CD8-positive, alpha-beta memory T cell (primary cell): ENCODE measurements around the gene ABCC6. TPM values are rescaled to one million over a fixed set of nuclear protein-coding genes. Genes with fewer than 3 reads are reported as not detected.

Experiments
- CTCF ChIA-PET: fragments of 350-600 bp; sonication (Branson Sonifier 250); formaldehyde crosslinking; loops from one replicate; lab custom pipeline; 2021; ENCODE audit warnings: antibody characterized with exemption; lab: Charles Lee
- POLR2A ChIA-PET: fragments of 350-600 bp; sonication (Branson Sonifier 250); formaldehyde crosslinking; loops from one replicate; lab custom pipeline; 2021; ENCODE audit warnings: antibody characterized with exemption; lab: Charles Lee
- DNase-seq, 5 donors: peaks; one replicate each; pipeline versions ENCODE4 v3.0.0 to v3.0.0-alpha.2; 2020 to 2022; ENCODE audit warnings: mixed read lengths in 1 of 5
- H3K27ac ChIP-seq: one replicate; pipeline ENCODE4 v1.7.0; 2013; ENCODE audit warnings: low read depth, mild to moderate bottlenecking, low read length, moderate library complexity
- H3K27me3 ChIP-seq: 2 replicates; pipeline ENCODE4 v1.7.0; 2013; ENCODE audit warnings: low read length, mild to moderate bottlenecking; ENCODE audit not compliant: insufficient read depth, poor library complexity, severe bottlenecking
- H3K36me3 ChIP-seq: 2 replicates; pipeline ENCODE4 v1.7.0; 2013; ENCODE audit warnings: mild to moderate bottlenecking, low read length, moderate library complexity; ENCODE audit not compliant: insufficient read depth
- H3K4me1 ChIP-seq: 2 replicates; pipeline ENCODE4 v1.7.0; 2013; ENCODE audit warnings: mild to moderate bottlenecking, low read length, moderate library complexity; ENCODE audit not compliant: insufficient read depth
- H3K4me3 ChIP-seq: 2 replicates; pipeline ENCODE4 v1.7.0; 2013; ENCODE audit warnings: mild to moderate bottlenecking, low read length
- H3K9me3 ChIP-seq: 2 replicates; pipeline ENCODE4 v1.7.0; 2013; ENCODE audit warnings: mild to moderate bottlenecking, low read length
- H3K27ac Mint-ChIP-seq, 8 donors: one replicate each; pipeline ENCODE4 v1.8.0; 2020 to 2021; ENCODE audit warnings: mixed read lengths in 8 of 8, mild to moderate bottlenecking in 6 of 8, inconsistent platforms in 3 of 8, moderate library complexity in 3 of 8
- H3K27me3 Mint-ChIP-seq, 2 donors: one replicate each; pipeline ENCODE4 v1.8.0; 2020 to 2021; ENCODE audit warnings: mixed read lengths in 2 of 2, mild to moderate bottlenecking in 1 of 2, moderate library complexity in 1 of 2
- H3K36me3 Mint-ChIP-seq, 3 donors: one replicate each; pipeline ENCODE4 v1.8.0; 2020 to 2021; ENCODE audit warnings: mixed read lengths in 3 of 3, inconsistent platforms in 1 of 3, mild to moderate bottlenecking in 1 of 3
- H3K4me1 Mint-ChIP-seq, 3 donors: one replicate each; pipeline ENCODE4 v1.8.0; 2020 to 2021; ENCODE audit warnings: mixed read lengths in 3 of 3, inconsistent platforms in 1 of 3, mild to moderate bottlenecking in 1 of 3
- H3K4me3 Mint-ChIP-seq, 7 donors: one replicate each; pipeline ENCODE4 v1.8.0; 2020 to 2021; ENCODE audit warnings: mixed read lengths in 7 of 7, mild to moderate bottlenecking in 6 of 7, moderate library complexity in 4 of 7, inconsistent platforms in 2 of 7
- H3K9me3 Mint-ChIP-seq, 5 donors: one replicate each; pipeline ENCODE4 v1.8.0; 2020 to 2022; ENCODE audit warnings: mixed read lengths in 5 of 5, mild to moderate bottlenecking in 3 of 5, moderate library complexity in 2 of 5, inconsistent platforms in 1 of 5
- polyA plus RNA-seq: library from polyadenylated mRNA; unstranded; fragments of 300-500 nt; fragmentation: Illumina TruSeq; gene quantifications from one replicate; pipeline ENCODE4 v1.2.3, GENCODE V29; 2021
- total RNA-seq, 2 experiments: library from RNA; stranded (reverse); gene quantifications; one replicate each; pipeline ENCODE4 v1.2.3, GENCODE V29; 2021

The ABCC6 gene
- total and polyA plus RNA-seq, 3 experiments from 2014 or later = 0.18 TPM; not detected in 2

GRCh38 chr16:16120382-16121184 is 102.7 kb downstream of the ABCC6 start:
- peaks cover 41 to 95% (median 67%) of the 10 kb centered on the region in 3 donors for H3K36me3 Mint-ChIP-seq
- CTCF ChIA-PET = no interaction called here
- H3K27me3 ChIP-seq = no peaks in the 10 kb centered on the region
- POLR2A ChIA-PET = no interaction called here
- H3K27ac Mint-ChIP-seq = peak overlapping the region in 5 of 8 donors; percentile 24 to 96 (median 75)
- no peak overlapping the region for H3K27ac ChIP-seq
- H3K4me1 Mint-ChIP-seq = no peaks in the 10 kb centered on the region
- H3K4me1 ChIP-seq = no peaks in the 10 kb centered on the region
- H3K36me3 ChIP-seq = peaks cover 59% of the 10 kb centered on the region
- H3K4me3 Mint-ChIP-seq = peak overlapping the region in 2 of 7 donors; percentile 8 to 33
- no peak for DNase-seq
- no peaks in the 10 kb centered on the region for H3K27me3 Mint-ChIP-seq
- H3K9me3 ChIP-seq = peaks cover 19% of the 10 kb centered on the region
- H3K4me3 ChIP-seq = no peak overlapping the region
- peaks cover 6 to 24% (median 20%) of the 10 kb centered on the region in 5 donors for H3K9me3 Mint-ChIP-seq

- no peaks in the 10 kb centered on the region for H3K27me3 Mint-ChIP-seq
- no peak overlapping the region for H3K4me3 ChIP-seq
- peaks cover 6 to 23% (median 20%) of the 10 kb centered on the region in 5 donors for H3K9me3 Mint-ChIP-seq
- H3K4me1 ChIP-seq = no peaks in the 10 kb centered on the region
- no peak for DNase-seq
- peak overlapping the region in 1 of 7 donors; percentile 26 for H3K4me3 Mint-ChIP-seq
- H3K9me3 ChIP-seq = peaks cover 19% of the 10 kb centered on the region
- ChIA-PET CTCF (no interaction called here), POLR2A (no interaction called here)
- no peak overlapping the region for H3K27ac ChIP-seq
- no peaks in the 10 kb centered on the region for H3K27me3 ChIP-seq
- H3K36me3 ChIP-seq = peaks cover 59% of the 10 kb centered on the region
- no peaks in the 10 kb centered on the region for H3K4me1 Mint-ChIP-seq
- H3K27ac Mint-ChIP-seq = peak overlapping the region in 4 of 8 donors; percentile 24 to 96 (median 67)
- H3K36me3 Mint-ChIP-seq = peaks cover 40 to 97% (median 67%) of the 10 kb centered on the region in 3 donors
Measured at GRCh38 chr16:16120044-16120381, 103.3 kb downstream of the ABCC6 start.

GRCh38 chr16:16118337-16118736 is 105.0 kb downstream of the ABCC6 start:
- no peak overlapping the region for H3K4me3 Mint-ChIP-seq
- Histone ChIP-seq H3K9me3 (peaks cover 19% of the 10 kb centered on the region), H3K36me3 (peaks cover 58% of the 10 kb centered on the region), H3K27ac (no peak overlapping the region), H3K27me3 (no peaks in the 10 kb centered on the region), H3K4me3 (no peak overlapping the region), H3K4me1 (no peaks in the 10 kb centered on the region)
- no peak for DNase-seq
- POLR2A ChIA-PET = no interaction called here
- H3K9me3 Mint-ChIP-seq = peaks cover 0 to 14% (median 12%) of the 10 kb centered on the region in 5 donors
- peaks cover 36 to 97% (median 56%) of the 10 kb centered on the region in 3 donors for H3K36me3 Mint-ChIP-seq
- CTCF ChIA-PET = interaction anchor here (0.7 kb wide), 1 partner anchor 9 kb away, joined by 3 read pairs; no protein-coding TSS in a partner anchor
- no peaks in the 10 kb centered on the region for H3K27me3 Mint-ChIP-seq
- peak overlapping the region in 1 of 8 donors; percentile 39 for H3K27ac Mint-ChIP-seq
- H3K4me1 Mint-ChIP-seq = no peaks in the 10 kb centered on the region

DNA sequence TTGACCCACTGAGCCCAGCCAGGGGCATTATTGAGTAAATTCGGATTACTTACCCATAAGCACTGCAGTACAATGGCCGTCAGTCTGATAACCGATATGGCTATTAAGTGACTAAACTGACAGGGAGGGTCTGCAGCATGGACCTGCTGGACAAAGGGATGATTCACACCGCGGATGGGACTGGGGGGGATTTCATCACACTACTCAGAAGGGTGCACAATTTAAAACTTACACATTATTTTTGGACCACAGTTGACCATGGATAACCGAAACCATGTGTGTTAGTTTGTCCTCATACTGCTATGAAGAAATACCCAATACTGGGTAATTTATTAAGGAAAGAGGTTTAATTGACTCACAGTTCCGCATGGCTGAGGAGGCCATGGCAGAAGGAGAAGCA is 106.5 kb downstream of the ABCC6 start:
- ChIA-PET CTCF (no interaction called here), POLR2A (no interaction called here)
- Mint-ChIP-seq H3K27me3 (no peaks in the 10 kb centered on the region), H3K36me3 (peaks cover 38 to 96% (median 53%) of the 10 kb centered on the region in 3 donors), H3K4me3 (no peak overlapping the region), H3K27ac (no peak overlapping the region), H3K4me1 (no peaks in the 10 kb centered on the region), H3K9me3 (peaks cover 0 to 14% (median 12%) of the 10 kb centered on the region in 5 donors)
- H3K9me3 ChIP-seq = peaks cover 19% of the 10 kb centered on the region
- H3K4me1 ChIP-seq = no peaks in the 10 kb centered on the region
- no peak overlapping the region for H3K4me3 ChIP-seq
- H3K36me3 ChIP-seq = peaks cover 61% of the 10 kb centered on the region
- no peak overlapping the region for H3K27ac ChIP-seq
- DNase-seq = no peak
- no peaks in the 10 kb centered on the region for H3K27me3 ChIP-seq

- ChIA-PET CTCF (no interaction called here), POLR2A (no interaction called here)
- Mint-ChIP-seq H3K4me1 (no peaks in the 10 kb centered on the region), H3K4me3 (no peak overlapping the region), H3K9me3 (peaks cover 0 to 8% (median 8%) of the 10 kb centered on the region in 5 donors), H3K27ac (no peak overlapping the region), H3K27me3 (no peaks in the 10 kb centered on the region), H3K36me3 (peaks cover 31 to 94% (median 34%) of the 10 kb centered on the region in 3 donors)
- no peak overlapping the region for H3K27ac ChIP-seq
- H3K4me3 ChIP-seq = no peak overlapping the region
- peaks cover 14% of the 10 kb centered on the region for H3K9me3 ChIP-seq
- no peaks in the 10 kb centered on the region for H3K4me1 ChIP-seq
- peaks cover 52% of the 10 kb centered on the region for H3K36me3 ChIP-seq
- no peaks in the 10 kb centered on the region for H3K27me3 ChIP-seq
- DNase-seq = no peak
Measured at GRCh38 chr16:16113076-16113475, 110.2 kb downstream of the ABCC6 start.

- Mint-ChIP-seq H3K27ac (peak overlapping the region in 1 of 8 donors; percentile 61), H3K36me3 (peaks cover 29 to 94% (median 32%) of the 10 kb centered on the region in 3 donors)
- H3K27me3 ChIP-seq = no peaks in the 10 kb centered on the region
Measured at GRCh38 chr16:16112450-16113053, 110.7 kb downstream of the ABCC6 start.

GRCh38 chr16:16111639-16112038 is 111.7 kb downstream of the ABCC6 start:
- Histone ChIP-seq H3K4me1 (no peaks in the 10 kb centered on the region), H3K27ac (no peak overlapping the region), H3K9me3 (no peaks in the 10 kb centered on the region), H3K27me3 (no peaks in the 10 kb centered on the region), H3K4me3 (no peak overlapping the region), H3K36me3 (peaks cover 42% of the 10 kb centered on the region)
- Mint-ChIP-seq H3K36me3 (peaks cover 23 to 92% (median 25%) of the 10 kb centered on the region in 3 donors), H3K27me3 (no peaks in the 10 kb centered on the region), H3K27ac (no peak overlapping the region), H3K4me3 (peak overlapping the region in 1 of 7 donors; percentile 65), H3K9me3 (no peaks in the 10 kb centered on the region), H3K4me1 (no peaks in the 10 kb centered on the region)
- DNase-seq = no peak
- ChIA-PET POLR2A (no interaction called here), CTCF (no interaction called here)

More at GRCh38 chr16:16112450-16113053, 110.7 kb downstream of the ABCC6 start:
- H3K9me3 ChIP-seq = peaks cover 9% of the 10 kb centered on the region
- no peak for DNase-seq
- peaks cover 0 to 4% (median 3%) of the 10 kb centered on the region in 5 donors for H3K9me3 Mint-ChIP-seq
- ChIA-PET CTCF (no interaction called here), POLR2A (no interaction called here)
- H3K27ac ChIP-seq = no peak overlapping the region
- H3K36me3 ChIP-seq = peaks cover 47% of the 10 kb centered on the region
- no peaks in the 10 kb centered on the region for H3K4me1 Mint-ChIP-seq
- no peaks in the 10 kb centered on the region for H3K4me1 ChIP-seq
- H3K4me3 ChIP-seq = no peak overlapping the region
- no peaks in the 10 kb centered on the region for H3K27me3 Mint-ChIP-seq
- H3K4me3 Mint-ChIP-seq = no peak overlapping the region

- CTCF ChIA-PET = no interaction called here
- Histone ChIP-seq H3K9me3 (no peaks in the 10 kb centered on the region), H3K27me3 (no peaks in the 10 kb centered on the region), H3K27ac (no peak overlapping the region), H3K36me3 (peaks cover 44% of the 10 kb centered on the region), H3K4me1 (no peaks in the 10 kb centered on the region), H3K4me3 (no peak overlapping the region)
- Mint-ChIP-seq H3K4me3 (no peak overlapping the region), H3K36me3 (peaks cover 20 to 91% (median 20%) of the 10 kb centered on the region in 3 donors), H3K27ac (no peak overlapping the region), H3K27me3 (no peaks in the 10 kb centered on the region), H3K4me1 (no peaks in the 10 kb centered on the region), H3K9me3 (no peaks in the 10 kb centered on the region)
- POLR2A ChIA-PET = no interaction called here
- DNase-seq = no peak
Measured at GRCh38 chr16:16110111-16110490, 113.2 kb downstream of the ABCC6 start.
